Mononuclear cell (primary cell): Measurements from ENCODE around the gene HTRA1. TPM values are rescaled to one million over a fixed set of nuclear protein-coding genes. Genes with fewer than 3 reads are reported as not detected.

ENCODE experiments used
- H3K27me3 ChIP-seq: 2 replicates; pipeline ENCODE4 v1.6.0; 2011; ENCODE audit warnings: low read length, control low read depth; ENCODE audit not compliant: insufficient read depth
- H3K4me1 ChIP-seq: 2 replicates; pipeline ENCODE4 v1.5.1; 2011; ENCODE audit warnings: mild to moderate bottlenecking, low read length, control low read depth; ENCODE audit not compliant: insufficient read depth
- H3K4me3 ChIP-seq: 2 replicates; pipeline ENCODE4 v1.5.1; 2011; ENCODE audit warnings: mild to moderate bottlenecking, low read length, moderate library complexity
- H3K9me3 ChIP-seq: 2 replicates; pipeline ENCODE4 v1.5.1; 2011; ENCODE audit warnings: low read depth, mild to moderate bottlenecking, control low read depth, low read length
- total RNA-seq: library from RNA; depleted of rRNA; stranded (reverse); fragments of >200 nt; gene quantifications from one replicate; pipeline ENCODE4 v1.2.3, GENCODE V29; 2012

Gene HTRA1
- total RNA-seq, 1 donor, result 2.2 TPM

GRCh38 chr10:122492006-122492405 lies 30.7 kb downstream of the HTRA1 start:
- H3K9me3 ChIP-seq, result no peaks in the 10 kb centered on the region
- no peak overlapping the region for H3K4me3 ChIP-seq
- H3K27me3 ChIP-seq, result no peaks in the 10 kb centered on the region
- peaks cover 4% of the 10 kb centered on the region for H3K4me1 ChIP-seq

- H3K4me3 ChIP-seq, result no peak overlapping the region
- H3K9me3 ChIP-seq, result no peaks in the 10 kb centered on the region
- no peaks in the 10 kb centered on the region for H3K27me3 ChIP-seq
These were observed 31.7 kb downstream of the HTRA1 start for GRCh38 chr10:122492999-122493481.

GRCh38 chr10:122493761-122494160 lies 32.4 kb downstream of the HTRA1 start:
- Histone ChIP-seq H3K4me1 (peaks cover 4% of the 10 kb centered on the region), H3K4me3 (no peak overlapping the region), H3K27me3 (no peaks in the 10 kb centered on the region), H3K9me3 (no peaks in the 10 kb centered on the region)

More at GRCh38 chr10:122492999-122493481, 31.7 kb downstream of the HTRA1 start:
- H3K4me1 ChIP-seq, result peaks cover 4% of the 10 kb centered on the region

GRCh38 chr10:122494173-122494820 lies 32.9 kb downstream of the HTRA1 start:
- no peak overlapping the region for H3K4me3 ChIP-seq

GRCh38 chr10:122494833-122495232 lies 33.5 kb downstream of the HTRA1 start:
- no peaks in the 10 kb centered on the region for H3K27me3 ChIP-seq
- no peaks in the 10 kb centered on the region for H3K9me3 ChIP-seq
- H3K4me3 ChIP-seq, result no peak overlapping the region
- H3K4me1 ChIP-seq, result peaks cover 4% of the 10 kb centered on the region

More at GRCh38 chr10:122494173-122494820, 32.9 kb downstream of the HTRA1 start:
- Histone ChIP-seq H3K4me1 (peaks cover 4% of the 10 kb centered on the region), H3K27me3 (no peaks in the 10 kb centered on the region), H3K9me3 (no peaks in the 10 kb centered on the region)

GRCh38 chr10:122495406-122496340 lies 34.3 kb downstream of the HTRA1 start:
- peaks cover 4% of the 10 kb centered on the region for H3K4me1 ChIP-seq
- no peak overlapping the region for H3K4me3 ChIP-seq
- H3K9me3 ChIP-seq, result no peaks in the 10 kb centered on the region
- H3K27me3 ChIP-seq, result no peaks in the 10 kb centered on the region

GRCh38 chr10:122497241-122497640 lies 35.9 kb downstream of the HTRA1 start:
- H3K9me3 ChIP-seq, result no peaks in the 10 kb centered on the region
- H3K27me3 ChIP-seq, result no peaks in the 10 kb centered on the region
- H3K4me3 ChIP-seq, result no peak overlapping the region
- H3K4me1 ChIP-seq, result peaks cover 4% of the 10 kb centered on the region

- peaks cover 4% of the 10 kb centered on the region for H3K4me1 ChIP-seq
- no peak overlapping the region for H3K4me3 ChIP-seq
- no peaks in the 10 kb centered on the region for H3K27me3 ChIP-seq
- H3K9me3 ChIP-seq, result no peaks in the 10 kb centered on the region
These were observed 37.2 kb downstream of the HTRA1 start for GRCh38 chr10:122498521-122498920.

- Histone ChIP-seq H3K4me1 (peaks cover 4% of the 10 kb centered on the region), H3K27me3 (no peaks in the 10 kb centered on the region), H3K9me3 (no peaks in the 10 kb centered on the region), H3K4me3 (no peak overlapping the region)
These were observed 37.7 kb downstream of the HTRA1 start for GRCh38 chr10:122499012-122499411.

- Histone ChIP-seq H3K9me3 (no peaks in the 10 kb centered on the region), H3K4me3 (no peak overlapping the region), H3K27me3 (no peaks in the 10 kb centered on the region), H3K4me1 (peaks cover 4% of the 10 kb centered on the region)
These were observed 38.2 kb downstream of the HTRA1 start for GRCh38 chr10:122499491-122499941.

- Histone ChIP-seq H3K9me3 (no peaks in the 10 kb centered on the region), H3K4me3 (no peak overlapping the region), H3K27me3 (no peaks in the 10 kb centered on the region), H3K4me1 (peaks cover 4% of the 10 kb centered on the region)
These were observed 38.8 kb downstream of the HTRA1 start for GRCh38 chr10:122500194-122500593.

GRCh38 chr10:122500726-122501125 lies 39.4 kb downstream of the HTRA1 start:
- H3K27me3 ChIP-seq, result no peaks in the 10 kb centered on the region
- H3K4me1 ChIP-seq, result peaks cover 4% of the 10 kb centered on the region
- no peaks in the 10 kb centered on the region for H3K9me3 ChIP-seq
- no peak overlapping the region for H3K4me3 ChIP-seq

- H3K4me3 ChIP-seq, result no peak overlapping the region
- no peaks in the 10 kb centered on the region for H3K4me1 ChIP-seq
- H3K27me3 ChIP-seq, result no peaks in the 10 kb centered on the region
- no peaks in the 10 kb centered on the region for H3K9me3 ChIP-seq
These were observed 41.7 kb downstream of the HTRA1 start for GRCh38 chr10:122503012-122503411.

GRCh38 chr10:122503886-122504609 lies 42.7 kb downstream of the HTRA1 start:
- Histone ChIP-seq H3K27me3 (no peaks in the 10 kb centered on the region), H3K4me3 (no peak overlapping the region), H3K9me3 (no peaks in the 10 kb centered on the region), H3K4me1 (no peaks in the 10 kb centered on the region)

- Histone ChIP-seq H3K9me3 (no peaks in the 10 kb centered on the region), H3K4me1 (no peaks in the 10 kb centered on the region), H3K4me3 (no peak overlapping the region), H3K27me3 (no peaks in the 10 kb centered on the region)
These were observed 43.2 kb downstream of the HTRA1 start for GRCh38 chr10:122504610-122504950.
